K562 (cell line): Measurements from ENCODE around the gene FOXJ3. TPM values are rescaled to one million over a fixed set of nuclear protein-coding genes. Genes with fewer than 3 reads are reported as not detected.

Experiments used
- NR2C1 ChIP-seq, 2 experiments: fragments of 450-650 bp; IDR thresholded peaks; 2 replicates each; pipeline ENCODE4 v1.6.1; 2017; ENCODE audit warnings: mild to moderate bottlenecking in 2 of 2, antibody characterized with exemption in 1 of 2, inconsistent platforms in 1 of 2, missing compliant biosample characterization in 1 of 2, missing genetic modification characterization in 1 of 2
- NR2C2 ChIP-seq, 2 experiments: fragments of 200-800 bp in 1 of 2; sonication (Bioruptor generic) in 1 of 2; sonication (generic) in 1 of 2; formaldehyde crosslinking in 1 of 2; IDR thresholded peaks; 2 replicates each; pipeline versions ENCODE4 v1.6.1 to v1.8.0; 2016 to 2022; ENCODE audit warnings: mild to moderate bottlenecking in 1 of 2, missing compliant biosample characterization in 1 of 2, missing genetic modification characterization in 1 of 2, missing genetic modification reagents in 1 of 2
- SNIP1 ChIP-seq: fragments of 450-650 bp; IDR thresholded peaks from 2 replicates; pipeline ENCODE4 v1.7.1; 2017; ENCODE audit warnings: low read depth, mild to moderate bottlenecking
- ZNF354B ChIP-seq: fragments of 250-450 bp; sonication (Bioruptor Pico); IDR thresholded peaks from 2 replicates; pipeline ENCODE4 v1.4.0; 2020
- ZNF551 ChIP-seq: fragments of 250-450 bp; sonication (Bioruptor Pico); IDR thresholded peaks from 2 replicates; pipeline ENCODE4 v1.5.0; 2021; ENCODE audit warnings: mild to moderate bottlenecking, moderate library complexity
- polyA plus RNA-seq, 8 experiments: library from polyadenylated mRNA; depleted of rRNA in 4 of 8; stranded (reverse) in 5 of 8; unstranded in 3 of 8; fragments of >200 nt; fragmentation: Nextera tagmentation in 2 of 8; fragmentation: Illumina TruSeq in 1 of 8; extraction: Ambion mirVana in 2 of 8; extraction: Trizol in 1 of 8; gene quantifications; 2 replicates each; pipeline versions ENCODE4 v1.2.1 to v1.2.3, GENCODE V29; 2011 to 2014; ENCODE audit warnings: inconsistent platforms in 1 of 8, missing spikeins in 1 of 8
- total RNA-seq, 7 experiments: library from RNA; depleted of rRNA in 6 of 7; stranded (reverse); fragments of >200 nt in 6 of 7; fragmentation: Illumina TruSeq in 2 of 7; extraction: Trizol in 2 of 7; gene quantifications; 2 replicates each; pipeline versions ENCODE4 v1.2.1 to v1.2.3, GENCODE V29; 2011 to 2021; ENCODE audit warnings: low replicate concordance in 1 of 7
- TF ChIP-seq, protein P1 (sequence below): fragments of 200-800 bp; sonication (Bioruptor generic); IDR thresholded peaks from 2 replicates; pipeline ENCODE4 v1.6.1; 2016; ENCODE audit warnings: missing genetic modification characterization, missing compliant biosample characterization
- TF ChIP-seq, protein P2 (sequence below), 2 experiments: fragments of 450-650 bp in 1 of 2; IDR thresholded peaks; 2 replicates each; pipeline ENCODE4 v1.6.1; 2011 to 2017; ENCODE audit warnings: low read depth in 2 of 2, antibody characterized with exemption in 1 of 2, borderline replicate concordance in 1 of 2, low read length in 1 of 2, mild to moderate bottlenecking in 1 of 2, mixed read lengths in 1 of 2; ENCODE audit not compliant: control insufficient read depth in 1 of 2
- TF ChIP-seq, protein P3 (sequence below): sonication (generic); formaldehyde crosslinking; IDR thresholded peaks from 2 replicates; pipeline ENCODE4 v1.8.0; 2022; ENCODE audit warnings: mild to moderate bottlenecking, missing genetic modification reagents
- TF ChIP-seq, protein P4 (sequence below), 2 experiments: fragments of 150-350 bp in 1 of 2; IDR thresholded peaks; 2 replicates each; pipeline ENCODE4 v1.6.1; 2012 to 2016; ENCODE audit warnings: low read depth in 2 of 2, low read length in 2 of 2, mild to moderate bottlenecking in 1 of 2, moderate library complexity in 1 of 2
- TF ChIP-seq, protein P5 (sequence below): sonication (generic); formaldehyde crosslinking; IDR thresholded peaks from 2 replicates; pipeline ENCODE4 v1.9.0; 2022; ENCODE audit warnings: mild to moderate bottlenecking, missing genetic modification reagents

The FOXJ3 gene
- total and polyA plus RNA-seq, 9 of the 15 experiments (the other 6 are each of a cell fraction or from before 2014, with no cell fraction given): 8.7 to 35.3 (median 23.4) TPM

DNA sequence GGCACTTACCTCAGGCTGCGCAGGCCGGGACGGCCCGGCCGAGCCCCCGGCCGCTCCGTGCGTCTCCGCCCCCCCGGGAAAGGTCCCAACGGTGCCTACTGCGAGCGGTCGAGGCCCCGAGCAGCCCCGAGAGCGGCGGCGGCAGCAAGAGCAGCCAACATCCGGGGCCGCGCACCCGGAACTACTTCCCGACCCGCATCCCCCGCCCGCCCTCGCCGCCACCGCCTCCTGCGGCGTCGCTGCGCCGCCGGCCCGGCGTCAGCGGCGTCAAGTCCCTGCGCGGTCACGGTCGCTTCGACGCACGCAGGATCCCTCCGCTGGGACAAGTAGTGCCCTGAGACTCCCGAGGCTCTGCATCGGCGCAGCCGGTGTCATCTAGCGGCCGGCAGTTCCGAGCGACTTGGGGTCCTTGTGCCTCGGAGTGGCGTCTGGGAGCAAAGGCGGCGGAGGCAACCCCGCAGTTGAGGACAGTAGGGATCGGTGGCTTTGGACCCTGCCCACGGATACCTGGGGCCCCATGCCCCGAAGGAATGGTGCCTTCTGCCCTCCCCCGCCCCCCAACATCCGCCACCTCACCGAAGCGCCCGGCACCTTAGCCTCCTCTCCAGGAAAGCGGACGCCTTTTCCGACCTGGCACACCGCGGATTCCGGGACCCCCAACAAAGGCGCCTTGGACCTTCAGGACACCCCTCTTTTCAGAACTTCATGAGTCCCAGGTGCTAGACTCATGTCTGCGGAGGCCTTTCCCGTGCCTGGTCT lies at the start of gene FOXJ3 (continued):
- TF ChIP-seq, protein P1, sequence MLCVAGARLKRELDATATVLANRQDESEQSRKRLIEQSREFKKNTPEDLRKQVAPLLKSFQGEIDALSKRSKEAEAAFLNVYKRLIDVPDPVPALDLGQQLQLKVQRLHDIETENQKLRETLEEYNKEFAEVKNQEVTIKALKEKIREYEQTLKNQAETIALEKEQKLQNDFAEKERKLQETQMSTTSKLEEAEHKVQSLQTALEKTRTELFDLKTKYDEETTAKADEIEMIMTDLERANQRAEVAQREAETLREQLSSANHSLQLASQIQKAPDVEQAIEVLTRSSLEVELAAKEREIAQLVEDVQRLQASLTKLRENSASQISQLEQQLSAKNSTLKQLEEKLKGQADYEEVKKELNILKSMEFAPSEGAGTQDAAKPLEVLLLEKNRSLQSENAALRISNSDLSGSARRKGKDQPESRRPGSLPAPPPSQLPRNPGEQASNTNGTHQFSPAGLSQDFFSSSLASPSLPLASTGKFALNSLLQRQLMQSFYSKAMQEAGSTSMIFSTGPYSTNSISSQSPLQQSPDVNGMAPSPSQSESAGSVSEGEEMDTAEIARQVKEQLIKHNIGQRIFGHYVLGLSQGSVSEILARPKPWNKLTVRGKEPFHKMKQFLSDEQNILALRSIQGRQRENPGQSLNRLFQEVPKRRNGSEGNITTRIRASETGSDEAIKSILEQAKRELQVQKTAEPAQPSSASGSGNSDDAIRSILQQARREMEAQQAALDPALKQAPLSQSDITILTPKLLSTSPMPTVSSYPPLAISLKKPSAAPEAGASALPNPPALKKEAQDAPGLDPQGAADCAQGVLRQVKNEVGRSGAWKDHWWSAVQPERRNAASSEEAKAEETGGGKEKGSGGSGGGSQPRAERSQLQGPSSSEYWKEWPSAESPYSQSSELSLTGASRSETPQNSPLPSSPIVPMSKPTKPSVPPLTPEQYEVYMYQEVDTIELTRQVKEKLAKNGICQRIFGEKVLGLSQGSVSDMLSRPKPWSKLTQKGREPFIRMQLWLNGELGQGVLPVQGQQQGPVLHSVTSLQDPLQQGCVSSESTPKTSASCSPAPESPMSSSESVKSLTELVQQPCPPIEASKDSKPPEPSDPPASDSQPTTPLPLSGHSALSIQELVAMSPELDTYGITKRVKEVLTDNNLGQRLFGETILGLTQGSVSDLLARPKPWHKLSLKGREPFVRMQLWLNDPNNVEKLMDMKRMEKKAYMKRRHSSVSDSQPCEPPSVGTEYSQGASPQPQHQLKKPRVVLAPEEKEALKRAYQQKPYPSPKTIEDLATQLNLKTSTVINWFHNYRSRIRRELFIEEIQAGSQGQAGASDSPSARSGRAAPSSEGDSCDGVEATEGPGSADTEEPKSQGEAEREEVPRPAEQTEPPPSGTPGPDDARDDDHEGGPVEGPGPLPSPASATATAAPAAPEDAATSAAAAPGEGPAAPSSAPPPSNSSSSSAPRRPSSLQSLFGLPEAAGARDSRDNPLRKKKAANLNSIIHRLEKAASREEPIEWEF (CRISPR knock-in tag): no peak
- TF ChIP-seq SNIP1: no peak
- no peak for TF ChIP-seq ZNF354B
- peak; percentile 79 for TF ChIP-seq NR2C1 (IDR thresholded peaks at IDR 0.05)
- peak; percentile 87 for TF ChIP-seq NR2C1 (tag; IDR thresholded peaks at IDR 0.05)
- TF ChIP-seq, protein P2, sequence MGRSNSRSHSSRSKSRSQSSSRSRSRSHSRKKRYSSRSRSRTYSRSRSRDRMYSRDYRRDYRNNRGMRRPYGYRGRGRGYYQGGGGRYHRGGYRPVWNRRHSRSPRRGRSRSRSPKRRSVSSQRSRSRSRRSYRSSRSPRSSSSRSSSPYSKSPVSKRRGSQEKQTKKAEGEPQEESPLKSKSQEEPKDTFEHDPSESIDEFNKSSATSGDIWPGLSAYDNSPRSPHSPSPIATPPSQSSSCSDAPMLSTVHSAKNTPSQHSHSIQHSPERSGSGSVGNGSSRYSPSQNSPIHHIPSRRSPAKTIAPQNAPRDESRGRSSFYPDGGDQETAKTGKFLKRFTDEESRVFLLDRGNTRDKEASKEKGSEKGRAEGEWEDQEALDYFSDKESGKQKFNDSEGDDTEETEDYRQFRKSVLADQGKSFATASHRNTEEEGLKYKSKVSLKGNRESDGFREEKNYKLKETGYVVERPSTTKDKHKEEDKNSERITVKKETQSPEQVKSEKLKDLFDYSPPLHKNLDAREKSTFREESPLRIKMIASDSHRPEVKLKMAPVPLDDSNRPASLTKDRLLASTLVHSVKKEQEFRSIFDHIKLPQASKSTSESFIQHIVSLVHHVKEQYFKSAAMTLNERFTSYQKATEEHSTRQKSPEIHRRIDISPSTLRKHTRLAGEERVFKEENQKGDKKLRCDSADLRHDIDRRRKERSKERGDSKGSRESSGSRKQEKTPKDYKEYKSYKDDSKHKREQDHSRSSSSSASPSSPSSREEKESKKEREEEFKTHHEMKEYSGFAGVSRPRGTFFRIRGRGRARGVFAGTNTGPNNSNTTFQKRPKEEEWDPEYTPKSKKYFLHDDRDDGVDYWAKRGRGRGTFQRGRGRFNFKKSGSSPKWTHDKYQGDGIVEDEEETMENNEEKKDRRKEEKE (IDR thresholded peaks at IDR 0.05; ENCODE audit: borderline replicate concordance in 1 of 2, control insufficient read depth in 1 of 2, low read depth in 2 of 2, low read length in 1 of 2): peak in 1 of 2 experiments; percentile 74; a peak in 1 of 4 replicates
- TF ChIP-seq, protein P3, sequence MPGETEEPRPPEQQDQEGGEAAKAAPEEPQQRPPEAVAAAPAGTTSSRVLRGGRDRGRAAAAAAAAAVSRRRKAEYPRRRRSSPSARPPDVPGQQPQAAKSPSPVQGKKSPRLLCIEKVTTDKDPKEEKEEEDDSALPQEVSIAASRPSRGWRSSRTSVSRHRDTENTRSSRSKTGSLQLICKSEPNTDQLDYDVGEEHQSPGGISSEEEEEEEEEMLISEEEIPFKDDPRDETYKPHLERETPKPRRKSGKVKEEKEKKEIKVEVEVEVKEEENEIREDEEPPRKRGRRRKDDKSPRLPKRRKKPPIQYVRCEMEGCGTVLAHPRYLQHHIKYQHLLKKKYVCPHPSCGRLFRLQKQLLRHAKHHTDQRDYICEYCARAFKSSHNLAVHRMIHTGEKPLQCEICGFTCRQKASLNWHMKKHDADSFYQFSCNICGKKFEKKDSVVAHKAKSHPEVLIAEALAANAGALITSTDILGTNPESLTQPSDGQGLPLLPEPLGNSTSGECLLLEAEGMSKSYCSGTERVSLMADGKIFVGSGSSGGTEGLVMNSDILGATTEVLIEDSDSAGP (CRISPR knock-in tag): no peak
- TF ChIP-seq, protein P4, sequence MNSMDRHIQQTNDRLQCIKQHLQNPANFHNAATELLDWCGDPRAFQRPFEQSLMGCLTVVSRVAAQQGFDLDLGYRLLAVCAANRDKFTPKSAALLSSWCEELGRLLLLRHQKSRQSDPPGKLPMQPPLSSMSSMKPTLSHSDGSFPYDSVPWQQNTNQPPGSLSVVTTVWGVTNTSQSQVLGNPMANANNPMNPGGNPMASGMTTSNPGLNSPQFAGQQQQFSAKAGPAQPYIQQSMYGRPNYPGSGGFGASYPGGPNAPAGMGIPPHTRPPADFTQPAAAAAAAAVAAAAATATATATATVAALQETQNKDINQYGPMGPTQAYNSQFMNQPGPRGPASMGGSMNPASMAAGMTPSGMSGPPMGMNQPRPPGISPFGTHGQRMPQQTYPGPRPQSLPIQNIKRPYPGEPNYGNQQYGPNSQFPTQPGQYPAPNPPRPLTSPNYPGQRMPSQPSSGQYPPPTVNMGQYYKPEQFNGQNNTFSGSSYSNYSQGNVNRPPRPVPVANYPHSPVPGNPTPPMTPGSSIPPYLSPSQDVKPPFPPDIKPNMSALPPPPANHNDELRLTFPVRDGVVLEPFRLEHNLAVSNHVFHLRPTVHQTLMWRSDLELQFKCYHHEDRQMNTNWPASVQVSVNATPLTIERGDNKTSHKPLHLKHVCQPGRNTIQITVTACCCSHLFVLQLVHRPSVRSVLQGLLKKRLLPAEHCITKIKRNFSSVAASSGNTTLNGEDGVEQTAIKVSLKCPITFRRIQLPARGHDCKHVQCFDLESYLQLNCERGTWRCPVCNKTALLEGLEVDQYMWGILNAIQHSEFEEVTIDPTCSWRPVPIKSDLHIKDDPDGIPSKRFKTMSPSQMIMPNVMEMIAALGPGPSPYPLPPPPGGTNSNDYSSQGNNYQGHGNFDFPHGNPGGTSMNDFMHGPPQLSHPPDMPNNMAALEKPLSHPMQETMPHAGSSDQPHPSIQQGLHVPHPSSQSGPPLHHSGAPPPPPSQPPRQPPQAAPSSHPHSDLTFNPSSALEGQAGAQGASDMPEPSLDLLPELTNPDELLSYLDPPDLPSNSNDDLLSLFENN (IDR thresholded peaks at IDR 0.05; ENCODE audit: low read depth in 2 of 2, low read length in 2 of 2): peak in 1 of 2 experiments; percentile 80; a peak in 2 of 4 replicates
- TF ChIP-seq, protein P5, sequence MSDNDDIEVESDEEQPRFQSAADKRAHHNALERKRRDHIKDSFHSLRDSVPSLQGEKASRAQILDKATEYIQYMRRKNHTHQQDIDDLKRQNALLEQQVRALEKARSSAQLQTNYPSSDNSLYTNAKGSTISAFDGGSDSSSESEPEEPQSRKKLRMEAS (CRISPR knock-in tag): peak; percentile 75
- peak; percentile 93 for TF ChIP-seq NR2C2 (CRISPR knock-in tag; IDR thresholded peaks at IDR 0.05)
- TF ChIP-seq NR2C2 (tag; IDR thresholded peaks at IDR 0.05): peak; percentile 99
- no peak for TF ChIP-seq ZNF551
